GM19468 (cell line): Measurements from ENCODE around the gene PALLD.

Experiments used
- ATAC-seq: cut with Tn5 transposase; IDR thresholded peaks from one replicate; pipeline ENCODE4 v1.9.1; 2021; ENCODE audit warnings: mild to moderate bottlenecking, moderate library complexity, moderate number of reproducible peaks; ENCODE audit not compliant: unreplicated experiment; ENCODE audit errors: extremely low read depth

Gene PALLD

DNA sequence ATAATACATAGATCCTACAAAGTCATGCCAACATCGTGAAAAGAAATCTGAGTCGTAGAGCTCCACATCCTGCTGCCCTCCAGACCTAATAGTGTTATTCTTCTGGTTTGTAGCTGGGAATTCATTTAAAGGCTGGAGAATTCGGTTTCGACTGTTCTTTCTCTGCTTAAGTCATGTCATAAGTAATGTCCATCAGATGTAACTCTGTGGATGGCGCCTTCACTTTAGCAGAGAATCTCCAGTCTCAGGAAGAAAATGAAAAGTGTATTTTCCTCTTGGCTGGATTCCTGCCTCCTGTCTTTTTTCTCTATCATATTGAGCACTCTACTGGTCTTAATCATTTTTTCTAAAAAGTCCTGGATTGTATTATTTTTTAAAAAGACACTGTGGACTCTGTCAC is 117.0 kb downstream of the PALLD start:
- no peak for ATAC-seq

DNA sequence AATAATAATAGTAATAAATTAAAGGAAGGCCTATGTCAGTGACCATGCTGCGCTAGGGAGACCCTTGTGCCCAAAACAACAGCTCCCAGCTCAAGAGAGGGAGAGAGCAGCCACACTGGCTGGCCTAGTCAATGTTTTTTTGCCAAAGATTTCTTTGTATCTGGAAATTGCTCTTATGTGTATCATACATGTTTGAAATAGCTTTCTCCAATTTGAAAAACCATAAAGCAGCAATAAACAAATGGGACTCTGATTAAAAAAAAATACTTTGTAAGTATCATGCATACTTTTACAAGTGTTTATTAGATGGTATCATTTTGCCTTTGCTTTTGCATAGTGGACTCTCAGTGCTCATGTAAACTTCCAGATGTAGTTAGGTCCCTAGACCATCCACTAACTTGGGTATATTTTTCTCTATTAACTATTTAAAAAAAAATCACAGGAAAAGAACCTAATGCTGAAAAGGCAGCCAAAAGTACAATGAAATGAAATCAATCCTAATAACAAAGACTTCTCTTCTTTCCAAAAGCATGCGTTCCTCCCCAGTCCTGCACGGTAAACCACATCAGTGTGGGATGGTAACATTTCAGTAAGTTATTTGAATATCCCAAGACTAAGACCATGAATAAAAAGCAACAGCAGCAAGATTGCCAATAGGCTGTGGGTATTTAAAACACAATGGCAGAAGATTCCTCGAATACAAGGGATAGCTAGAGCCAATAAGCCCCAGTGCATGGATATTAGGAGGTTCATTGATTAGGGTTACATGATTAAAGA is 117.6 kb downstream of the PALLD start:
- no peak for ATAC-seq

DNA sequence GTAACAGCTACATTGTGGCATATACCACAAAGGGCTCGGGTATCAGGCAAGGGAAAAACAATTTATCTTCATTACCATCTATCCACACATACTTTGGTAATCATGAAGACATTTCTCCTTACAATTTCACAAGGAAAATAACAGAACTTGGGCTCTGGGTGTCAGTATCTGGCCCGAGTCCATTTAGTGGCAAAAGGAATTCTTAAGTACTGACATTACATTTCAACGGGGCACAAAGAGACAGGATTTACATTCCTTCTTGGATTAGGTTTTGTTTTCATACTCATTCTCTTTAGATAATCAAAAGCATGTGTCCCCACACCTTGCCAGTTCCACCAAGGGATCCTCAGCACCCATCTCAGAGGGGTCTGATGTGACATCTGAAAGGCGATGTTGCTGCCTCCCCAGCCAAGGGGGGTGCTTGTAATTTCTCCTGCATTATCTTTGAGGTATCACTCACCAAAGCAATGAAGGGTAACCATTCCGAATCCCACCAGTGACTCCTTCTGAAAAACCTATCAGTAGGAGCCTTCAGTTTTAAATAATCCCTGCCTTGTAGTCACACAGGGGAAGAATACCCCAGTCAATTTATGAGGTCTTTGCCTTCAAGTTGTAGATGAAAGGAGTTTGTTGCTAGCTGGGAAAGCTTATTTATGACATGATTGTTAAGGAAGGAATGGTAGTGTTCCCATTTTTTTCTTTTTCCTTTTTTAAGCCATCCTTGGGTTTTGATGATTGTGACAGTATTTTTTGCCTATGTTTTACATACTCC is 118.6 kb downstream of the PALLD start:
- no peak for ATAC-seq

DNA sequence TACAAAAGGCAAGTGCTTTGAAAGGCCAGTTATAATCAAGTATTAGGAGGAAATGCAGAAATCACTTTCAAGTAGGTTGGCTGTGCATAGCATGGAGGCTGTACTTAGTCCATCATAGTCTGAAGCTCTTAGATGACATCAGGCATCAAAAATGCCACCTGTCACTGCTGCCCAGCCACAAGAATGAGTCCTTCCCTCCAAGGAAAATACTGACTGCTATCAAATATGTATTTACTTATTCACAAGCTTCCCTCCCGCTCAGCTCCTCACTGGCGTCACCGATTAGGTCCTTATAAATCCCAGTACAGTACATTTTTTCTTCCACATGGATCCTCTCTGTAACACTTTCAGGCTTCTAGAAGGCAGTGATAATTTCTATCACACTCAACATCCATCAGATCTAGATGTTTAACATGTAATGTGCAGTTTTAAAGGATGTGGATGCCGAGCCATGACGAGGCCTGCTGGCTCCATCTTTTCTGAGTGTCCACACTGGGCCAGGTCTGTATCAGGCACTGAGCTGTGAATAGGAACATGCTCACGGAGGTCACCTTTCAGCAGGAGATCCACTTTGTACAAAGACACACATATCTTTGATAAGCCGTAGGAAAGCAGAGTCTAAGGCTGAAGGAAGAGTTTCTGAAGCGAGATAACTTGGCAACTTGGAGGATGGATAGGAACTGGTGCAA is 121.9 kb downstream of the PALLD start:
- no peak for ATAC-seq

GRCh38 chr4:168619266-168619631 is 122.4 kb downstream of the PALLD start:
- no peak for ATAC-seq

- no peak for ATAC-seq
Observed at GRCh38 chr4:168621806-168622589, 125.1 kb downstream of the PALLD start.

- ATAC-seq: no peak
Observed at GRCh38 chr4:168622600-168622999, 125.7 kb downstream of the PALLD start.

- ATAC-seq: no peak
Observed at GRCh38 chr4:168623011-168623410, 126.2 kb downstream of the PALLD start.

GRCh38 chr4:168623484-168623883 is 126.6 kb downstream of the PALLD start:
- ATAC-seq: no peak

DNA sequence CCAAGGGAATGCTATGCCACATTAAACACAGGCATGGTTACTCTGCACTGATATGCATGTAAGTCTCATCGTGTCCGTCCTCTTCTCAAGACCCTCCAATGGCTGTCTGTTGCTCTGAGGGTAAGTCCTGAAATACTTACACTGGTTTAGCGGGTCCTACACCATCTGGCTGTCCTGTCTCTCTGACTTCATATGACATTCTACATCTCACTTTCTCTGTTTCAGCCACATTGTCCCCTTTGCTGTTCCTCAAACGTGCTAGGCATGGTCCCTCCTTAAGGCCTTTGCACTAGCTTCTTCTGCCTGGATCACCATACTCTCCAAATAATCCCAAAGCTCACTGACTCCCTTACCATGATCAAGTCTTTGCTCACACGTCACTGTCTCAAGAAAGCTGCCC is 131.4 kb downstream of the PALLD start:
- ATAC-seq: no peak

DNA sequence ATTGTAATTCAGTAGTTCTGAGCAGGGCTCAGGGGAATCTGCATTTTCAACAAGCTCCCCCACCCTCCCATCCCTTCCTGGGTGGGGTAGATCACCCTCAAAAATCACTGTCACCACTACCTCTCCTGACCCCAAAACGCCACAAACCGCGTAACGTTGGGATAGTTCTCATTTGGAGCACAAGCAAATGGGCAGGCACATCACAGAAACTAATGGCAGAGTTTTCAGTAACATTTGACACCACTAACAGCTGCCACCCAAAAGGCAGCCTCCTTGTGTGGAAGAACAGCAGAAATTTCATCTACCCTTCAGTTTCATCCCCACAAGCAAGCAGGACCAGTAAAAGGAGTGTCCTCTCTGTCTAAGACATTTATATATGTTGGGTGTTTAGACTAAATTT is 132.7 kb downstream of the PALLD start:
- no peak for ATAC-seq

- no peak for ATAC-seq
Observed at GRCh38 chr4:168630445-168631187, 133.8 kb downstream of the PALLD start.

DNA sequence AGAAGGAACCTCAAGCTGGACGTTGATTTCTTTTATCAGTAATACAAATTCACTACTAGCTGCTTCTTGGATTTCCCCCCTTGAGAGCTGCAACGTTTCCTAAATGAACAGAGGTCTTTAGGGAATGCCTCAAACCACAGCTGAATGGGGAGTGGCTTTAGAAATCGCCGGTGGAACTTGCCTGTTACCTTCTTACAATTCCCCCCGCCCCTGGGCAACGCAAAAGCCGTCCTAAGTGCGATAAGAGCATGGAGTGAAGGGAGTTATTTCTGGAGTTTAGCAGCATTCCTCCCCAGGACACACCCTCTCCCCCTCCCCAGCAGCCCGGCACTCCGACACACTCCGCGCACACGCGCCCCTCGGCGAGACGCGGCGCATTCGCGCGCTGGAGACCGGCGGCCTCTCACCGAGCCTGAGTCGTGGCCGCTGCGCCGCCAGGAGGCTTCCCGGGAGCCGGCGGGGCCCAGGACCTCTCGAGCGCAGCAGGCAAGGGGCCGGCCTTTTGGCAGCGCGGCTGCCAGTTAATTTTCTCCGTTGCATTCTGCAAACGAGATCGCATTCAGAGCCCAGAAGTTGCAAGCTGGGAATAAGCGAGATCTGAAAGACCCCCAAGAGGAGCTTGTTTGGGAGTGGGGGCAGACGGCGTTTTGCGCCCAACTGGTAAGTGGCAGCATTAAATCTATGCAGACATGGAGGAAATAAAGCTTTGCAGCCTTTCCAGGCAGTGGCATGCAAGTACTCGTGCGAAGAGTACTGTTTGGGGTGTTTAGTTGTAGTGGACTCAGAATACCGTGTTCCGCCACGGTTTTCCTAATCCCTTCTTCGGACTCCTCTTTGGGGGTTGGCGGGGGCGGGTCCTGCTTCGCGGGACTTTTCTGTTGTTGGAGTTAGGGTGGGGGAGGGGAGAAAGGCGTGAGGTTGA is 134.7 kb downstream of the PALLD start:
- no peak for ATAC-seq

DNA sequence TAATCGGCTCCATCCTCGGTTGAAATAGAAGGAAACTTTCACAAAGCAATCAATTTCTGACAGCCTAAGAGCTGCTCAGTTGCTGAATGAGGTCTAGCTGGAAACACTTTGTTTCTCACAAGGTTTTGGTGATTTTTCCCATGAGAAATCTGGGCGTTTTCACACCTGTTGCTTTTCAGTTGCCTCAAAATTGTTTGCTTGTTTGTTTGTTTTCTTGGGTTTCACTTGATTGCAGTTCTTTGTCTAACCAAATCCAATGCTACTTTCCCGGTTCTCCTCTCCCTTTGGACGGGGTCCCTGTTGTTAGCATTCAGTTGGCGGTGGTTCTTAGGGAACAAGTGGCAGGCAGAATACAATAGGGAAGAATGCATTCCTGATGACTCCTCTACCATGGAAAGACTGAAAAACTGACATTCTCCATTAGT is 135.5 kb downstream of the PALLD start:
- no peak for ATAC-seq

- ATAC-seq: no peak
Observed at GRCh38 chr4:168633064-168633463, 136.2 kb downstream of the PALLD start.

DNA sequence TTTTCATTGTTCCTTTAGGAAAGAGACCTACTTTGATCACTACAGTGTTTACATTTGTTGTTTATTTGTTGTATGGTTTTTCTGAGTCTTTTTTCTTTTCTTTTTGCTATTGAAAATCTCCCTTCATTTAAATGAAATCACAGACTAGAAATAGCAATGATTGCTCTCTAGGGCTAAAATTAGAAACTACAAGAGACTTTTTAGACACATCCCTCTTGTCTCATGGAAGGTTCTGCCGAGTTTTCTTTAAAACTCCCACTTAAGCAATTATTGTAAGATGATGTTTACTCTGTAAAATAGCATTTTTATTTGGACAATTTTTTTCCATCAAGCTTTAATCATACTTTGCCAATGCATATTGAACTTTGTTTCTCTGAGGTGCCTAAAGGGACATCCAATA is 136.6 kb downstream of the PALLD start:
- ATAC-seq: no peak

GRCh38 chr4:168634276-168634802 is 137.5 kb downstream of the PALLD start:
- ATAC-seq: no peak

DNA sequence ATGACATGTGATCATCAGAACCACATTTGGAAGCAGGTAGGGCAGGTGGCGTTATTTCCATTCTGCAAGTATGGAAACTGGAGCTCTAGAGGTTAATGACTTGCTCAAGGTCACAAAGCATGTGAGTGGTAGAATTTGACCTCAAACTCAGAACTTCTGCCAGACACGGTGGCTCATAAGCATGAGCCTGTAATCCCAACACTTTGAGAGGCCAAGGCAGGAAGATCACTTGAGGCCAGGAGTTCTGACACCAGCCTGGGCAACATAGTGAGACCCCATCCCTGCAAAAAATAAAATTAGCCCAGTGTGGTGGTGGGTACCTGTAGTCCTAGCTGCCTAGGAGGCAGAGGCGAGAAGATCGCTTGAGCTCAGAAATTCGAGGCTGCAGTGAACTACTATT is 139.2 kb downstream of the PALLD start:
- ATAC-seq: no peak
